Neural progenitor cell (in vitro differentiated cells): ENCODE measurements around the gene SPSB4.

ENCODE experiments used
- EZH2 ChIP-seq: fragments of 200-600 bp; sonication (generic); IDR thresholded peaks from 2 replicates; pipeline ENCODE4 v1.6.1; 2017; ENCODE audit warnings: antibody characterized with exemption, mild to moderate bottlenecking, moderate library complexity
- EZH2phosphoT487 ChIP-seq: fragments of 200-600 bp; sonication (generic); IDR thresholded peaks from 2 replicates; pipeline ENCODE4 v1.6.1; 2017; ENCODE audit warnings: antibody characterized with exemption
- TF ChIP-seq, protein P1 (sequence below): fragments of 200-600 bp; sonication (generic); IDR thresholded peaks from 2 replicates; pipeline ENCODE4 v1.5.1; 2017; ENCODE audit warnings: antibody characterized with exemption, mild to moderate bottlenecking

GRCh38 chr3:141070727-141071357 is 19.7 kb downstream of the SPSB4 start:
- TF ChIP-seq, protein P1, sequence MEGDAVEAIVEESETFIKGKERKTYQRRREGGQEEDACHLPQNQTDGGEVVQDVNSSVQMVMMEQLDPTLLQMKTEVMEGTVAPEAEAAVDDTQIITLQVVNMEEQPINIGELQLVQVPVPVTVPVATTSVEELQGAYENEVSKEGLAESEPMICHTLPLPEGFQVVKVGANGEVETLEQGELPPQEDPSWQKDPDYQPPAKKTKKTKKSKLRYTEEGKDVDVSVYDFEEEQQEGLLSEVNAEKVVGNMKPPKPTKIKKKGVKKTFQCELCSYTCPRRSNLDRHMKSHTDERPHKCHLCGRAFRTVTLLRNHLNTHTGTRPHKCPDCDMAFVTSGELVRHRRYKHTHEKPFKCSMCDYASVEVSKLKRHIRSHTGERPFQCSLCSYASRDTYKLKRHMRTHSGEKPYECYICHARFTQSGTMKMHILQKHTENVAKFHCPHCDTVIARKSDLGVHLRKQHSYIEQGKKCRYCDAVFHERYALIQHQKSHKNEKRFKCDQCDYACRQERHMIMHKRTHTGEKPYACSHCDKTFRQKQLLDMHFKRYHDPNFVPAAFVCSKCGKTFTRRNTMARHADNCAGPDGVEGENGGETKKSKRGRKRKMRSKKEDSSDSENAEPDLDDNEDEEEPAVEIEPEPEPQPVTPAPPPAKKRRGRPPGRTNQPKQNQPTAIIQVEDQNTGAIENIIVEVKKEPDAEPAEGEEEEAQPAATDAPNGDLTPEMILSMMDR: no peak
- TF ChIP-seq EZH2 (no peak), EZH2phosphoT487 (no peak)
